Loucy (cell line): ENCODE results near the gene LRRK1.

Experiments used
- H2AFZ ChIP-seq: fragments of 200-600 bp; sonication (generic); 2 replicates; pipeline ENCODE4 v1.6.0; 2016; ENCODE audit warnings: antibody characterized with exemption, mild to moderate bottlenecking, low read length, moderate library complexity
- H3F3A ChIP-seq: fragments of 200-600 bp; 2 replicates; pipeline ENCODE4 v1.6.0; 2016; ENCODE audit warnings: antibody characterized with exemption, low read depth, mild to moderate bottlenecking
- H3K27me3 ChIP-seq: fragments of 200-600 bp; sonication (generic); 2 replicates; pipeline ENCODE4 v1.6.1; 2014; ENCODE audit warnings: low read length, mild to moderate bottlenecking; ENCODE audit not compliant: insufficient read depth, poor library complexity, severe bottlenecking
- H3K36me3 ChIP-seq: fragments of 200-600 bp; sonication (generic); 2 replicates; pipeline ENCODE4 v1.6.1; 2016; ENCODE audit warnings: low read length; ENCODE audit not compliant: insufficient read depth
- H3K4me1 ChIP-seq: fragments of 200-600 bp; sonication (generic); 2 replicates; pipeline ENCODE4 v1.5.1; 2014; ENCODE audit warnings: low read length, mild to moderate bottlenecking; ENCODE audit not compliant: insufficient read depth, poor library complexity, severe bottlenecking
- H3K4me2 ChIP-seq: fragments of 200-600 bp; sonication (generic); 2 replicates; pipeline ENCODE4 v1.6.0; 2014; ENCODE audit warnings: antibody characterized with exemption, low read length, low read depth, mild to moderate bottlenecking; ENCODE audit not compliant: poor library complexity, severe bottlenecking
- H3K4me3 ChIP-seq: fragments of 200-600 bp; sonication (generic); 2 replicates; pipeline ENCODE4 v1.5.1; 2014; ENCODE audit warnings: low read length, mild to moderate bottlenecking, mixed read lengths; ENCODE audit not compliant: poor library complexity, severe bottlenecking
- H3K79me2 ChIP-seq: fragments of 200-600 bp; sonication (generic); 2 replicates; pipeline ENCODE4 v1.6.1; 2014; ENCODE audit warnings: low read length; ENCODE audit not compliant: insufficient read depth
- H3K9ac ChIP-seq: fragments of 200-600 bp; sonication (generic); 2 replicates; pipeline ENCODE4 v1.6.0; 2014; ENCODE audit warnings: mild to moderate bottlenecking, low read depth, low read length, moderate library complexity; ENCODE audit not compliant: poor library complexity, severe bottlenecking
- H3K9me2 ChIP-seq: fragments of 200-600 bp; sonication (generic); replicated peaks from 2 replicates; pipeline ENCODE4 v1.6.1; 2016; ENCODE audit warnings: low read depth, low read length, mixed read lengths
- H3K9me3 ChIP-seq: fragments of 200-600 bp; sonication (generic); 2 replicates; pipeline ENCODE4 v1.6.1; 2014; ENCODE audit warnings: mild to moderate bottlenecking, antibody characterized with exemption, low read length, low read depth; ENCODE audit not compliant: insufficient read depth
- H4K20me1 ChIP-seq: fragments of 200-600 bp; sonication (generic); 2 replicates; pipeline ENCODE4 v1.6.0; 2014; ENCODE audit warnings: antibody characterized with exemption, low read length, mild to moderate bottlenecking; ENCODE audit not compliant: insufficient read depth, poor library complexity, severe bottlenecking
- EZH2phosphoT487 ChIP-seq: fragments of 200-600 bp; IDR thresholded peaks from 2 replicates; pipeline ENCODE4 v1.6.1; 2018; ENCODE audit warnings: antibody characterized with exemption, mild to moderate bottlenecking, moderate library complexity, borderline replicate concordance
- TF ChIP-seq, protein P1 (sequence below): fragments of 200-600 bp; sonication (generic); conservative IDR thresholded peaks from 2 replicates; pipeline ENCODE4 v1.5.1; 2014; ENCODE audit warnings: mild to moderate bottlenecking, antibody characterized with exemption, low read length

LRRK1 gene

DNA sequence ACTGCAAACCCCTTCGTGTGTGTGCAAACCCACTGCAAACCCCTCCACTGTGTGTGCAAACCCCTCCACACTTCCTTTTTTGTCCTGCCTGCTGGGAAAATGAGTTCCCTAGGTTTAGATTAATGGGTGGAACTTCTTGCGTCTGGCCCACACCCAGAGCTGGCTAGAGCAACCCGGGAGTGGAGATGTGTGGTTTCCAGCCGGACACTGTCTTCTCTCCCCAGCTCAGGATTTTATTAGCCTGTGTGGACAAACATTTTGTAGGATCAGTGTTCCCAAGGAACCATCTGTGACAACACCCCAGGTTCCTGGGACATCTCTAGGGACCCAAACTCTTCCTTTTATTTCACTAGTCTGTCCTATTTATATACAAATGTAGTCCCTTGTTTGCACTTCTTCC is 9.6 kb upstream of the LRRK1 start:
- H4K20me1 ChIP-seq: no peaks in the 10 kb centered on the region
- no peak overlapping the region for H3K9ac ChIP-seq
- H3K4me2 ChIP-seq: no peak overlapping the region
- no peaks in the 10 kb centered on the region for H3K79me2 ChIP-seq
- no peak overlapping the region for H2AFZ ChIP-seq
- no peak overlapping the region for H3K4me3 ChIP-seq
- H3K9me3 ChIP-seq: no peaks in the 10 kb centered on the region
- H3K9me2 ChIP-seq: no peaks in the 10 kb centered on the region
- H3K4me1 ChIP-seq: no peaks in the 10 kb centered on the region
- no peaks in the 10 kb centered on the region for H3F3A ChIP-seq
- no peaks in the 10 kb centered on the region for H3K27me3 ChIP-seq
- TF ChIP-seq, protein P1, sequence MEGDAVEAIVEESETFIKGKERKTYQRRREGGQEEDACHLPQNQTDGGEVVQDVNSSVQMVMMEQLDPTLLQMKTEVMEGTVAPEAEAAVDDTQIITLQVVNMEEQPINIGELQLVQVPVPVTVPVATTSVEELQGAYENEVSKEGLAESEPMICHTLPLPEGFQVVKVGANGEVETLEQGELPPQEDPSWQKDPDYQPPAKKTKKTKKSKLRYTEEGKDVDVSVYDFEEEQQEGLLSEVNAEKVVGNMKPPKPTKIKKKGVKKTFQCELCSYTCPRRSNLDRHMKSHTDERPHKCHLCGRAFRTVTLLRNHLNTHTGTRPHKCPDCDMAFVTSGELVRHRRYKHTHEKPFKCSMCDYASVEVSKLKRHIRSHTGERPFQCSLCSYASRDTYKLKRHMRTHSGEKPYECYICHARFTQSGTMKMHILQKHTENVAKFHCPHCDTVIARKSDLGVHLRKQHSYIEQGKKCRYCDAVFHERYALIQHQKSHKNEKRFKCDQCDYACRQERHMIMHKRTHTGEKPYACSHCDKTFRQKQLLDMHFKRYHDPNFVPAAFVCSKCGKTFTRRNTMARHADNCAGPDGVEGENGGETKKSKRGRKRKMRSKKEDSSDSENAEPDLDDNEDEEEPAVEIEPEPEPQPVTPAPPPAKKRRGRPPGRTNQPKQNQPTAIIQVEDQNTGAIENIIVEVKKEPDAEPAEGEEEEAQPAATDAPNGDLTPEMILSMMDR: no peak
- TF ChIP-seq EZH2phosphoT487: no peak
- H3K36me3 ChIP-seq: no peaks in the 10 kb centered on the region

DNA sequence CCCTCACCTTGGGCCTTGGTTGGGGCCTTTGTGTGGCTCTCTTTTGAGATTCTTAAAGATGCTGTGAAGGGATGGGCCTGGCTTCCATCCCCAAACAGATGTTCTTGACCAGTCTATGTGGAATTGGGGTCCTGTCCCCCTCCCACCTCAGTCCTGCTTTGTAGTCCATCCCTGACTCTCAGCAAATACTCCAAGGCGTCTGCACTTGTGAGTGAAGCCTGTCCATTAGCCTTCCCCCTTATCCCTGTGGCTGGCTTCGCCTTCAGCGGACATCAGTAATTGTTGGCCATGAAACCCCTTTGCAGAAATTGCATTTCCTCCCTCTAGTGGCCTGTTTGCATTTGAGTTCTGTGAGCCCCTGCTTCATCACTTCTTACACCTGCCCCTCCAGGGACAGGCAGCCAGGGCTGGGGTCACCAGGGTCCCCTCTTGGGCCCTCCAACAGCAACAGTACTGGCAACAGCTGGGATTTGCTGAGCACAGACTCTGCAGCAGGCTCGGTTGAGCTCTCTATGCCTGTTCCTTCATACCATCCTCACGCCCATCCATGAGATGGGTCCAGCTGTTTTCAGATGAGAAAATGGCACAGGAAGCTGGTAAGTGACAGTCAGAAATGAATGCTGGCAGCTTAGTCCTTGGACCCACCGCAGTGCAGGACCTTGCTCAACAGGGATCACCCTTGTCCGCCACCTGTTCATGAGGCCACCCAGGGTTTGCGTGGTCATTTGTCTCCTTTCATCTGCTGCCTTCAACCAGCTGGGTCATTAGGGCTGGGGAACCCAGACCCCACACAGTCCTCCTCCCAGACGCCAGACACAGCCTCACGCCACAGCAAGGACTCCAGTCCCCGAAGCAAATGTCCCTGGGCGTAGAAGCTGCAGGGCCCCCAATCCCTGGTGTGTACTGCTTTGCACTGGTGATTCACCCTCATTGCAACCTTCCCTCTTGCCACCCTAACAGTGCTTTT is 8.9 kb upstream of the LRRK1 start:
- Histone ChIP-seq H3K4me2 (no peak overlapping the region), H2AFZ (no peak overlapping the region), H3K9me3 (no peaks in the 10 kb centered on the region), H3K4me3 (no peak overlapping the region), H3K9ac (no peak overlapping the region), H3K36me3 (no peaks in the 10 kb centered on the region), H4K20me1 (no peaks in the 10 kb centered on the region), H3K4me1 (no peaks in the 10 kb centered on the region), H3F3A (no peaks in the 10 kb centered on the region), H3K9me2 (no peaks in the 10 kb centered on the region), H3K27me3 (no peaks in the 10 kb centered on the region), H3K79me2 (no peaks in the 10 kb centered on the region)
- TF ChIP-seq, protein P1: no peak; the same call in 1 of the 2 replicates
- TF ChIP-seq EZH2phosphoT487: no peak

DNA sequence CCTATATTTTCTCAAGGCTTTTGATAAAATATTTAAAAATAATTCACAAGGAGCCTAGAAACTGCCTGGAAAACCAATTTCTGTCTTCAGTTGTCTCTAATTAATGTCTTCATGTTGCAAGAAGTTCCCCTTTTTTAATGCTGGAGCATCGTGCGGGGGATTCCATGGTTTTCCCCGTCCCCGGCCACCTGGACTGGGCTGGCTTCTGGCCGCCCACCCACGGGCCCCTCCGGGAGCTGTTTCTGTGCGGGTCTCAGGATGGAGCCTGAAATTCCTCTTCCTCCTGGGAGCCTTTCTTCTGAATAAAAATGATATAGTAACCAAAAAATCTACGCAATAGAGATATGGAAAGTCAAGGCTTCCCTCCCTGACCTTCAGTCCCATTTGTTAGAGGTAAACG is 8.1 kb upstream of the LRRK1 start:
- Histone ChIP-seq H3K27me3 (no peaks in the 10 kb centered on the region), H3K9me2 (no peaks in the 10 kb centered on the region), H3K9ac (no peak overlapping the region), H3K36me3 (no peaks in the 10 kb centered on the region), H4K20me1 (no peaks in the 10 kb centered on the region), H3K4me2 (no peak overlapping the region), H3K79me2 (no peaks in the 10 kb centered on the region), H3K4me1 (no peaks in the 10 kb centered on the region), H2AFZ (no peak overlapping the region), H3F3A (no peaks in the 10 kb centered on the region), H3K9me3 (no peaks in the 10 kb centered on the region), H3K4me3 (no peak overlapping the region)
- TF ChIP-seq, protein P1: no peak
- TF ChIP-seq EZH2phosphoT487: no peak
